ENCODE measurements around the gene VAC14.

GRCh38 chr16:70677499-70678120 is 123.3 kb downstream of the VAC14 start:
- TF ChIP-seq CTCF (IDR thresholded peaks at IDR 0.05) (no peak), POLR2A (IDR thresholded peaks at IDR 0.05) (no peak)

All from esophagus squamous epithelium (tissue), 4 donors.